ENCODE measurements around the gene RITA1. TPM values are rescaled to one million over a fixed set of nuclear protein-coding genes. Genes with fewer than 3 reads are reported as not detected.
"Not testable (repeated sequence)": the region's sequence is repeated elsewhere in the genome, so short reads cannot be mapped to it uniquely, and the experiment has no call there.

RITA1 gene
- total RNA-seq, 2 donors from 2014 or later: 19.6 to 27.3 TPM

DNA sequence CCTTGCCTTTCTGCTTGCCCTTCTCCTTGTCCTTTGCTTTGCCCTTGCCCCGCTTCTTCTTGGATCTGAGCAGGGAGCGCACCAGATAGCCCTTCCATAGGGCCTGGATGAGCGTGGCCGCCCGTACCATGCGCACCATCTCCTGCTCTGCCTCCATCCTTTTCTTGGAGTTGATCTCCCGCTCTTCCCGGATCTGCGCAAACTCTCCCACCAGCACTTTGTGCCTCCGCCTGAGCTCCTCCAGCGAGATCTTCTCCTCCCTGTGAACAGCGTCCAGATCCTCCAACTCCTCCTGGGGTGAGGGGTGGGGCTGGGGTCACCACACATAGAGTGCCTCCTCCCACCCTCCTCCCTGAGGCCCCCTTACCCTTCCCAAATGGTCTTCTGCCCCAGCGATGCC is 10.1 kb downstream of the RITA1 start:
- H3K4me1 Mint-ChIP-seq (ENCODE audit: low read depth in 2 of 2): peaks cover 5 to 9% of the 10 kb centered on the region in 2 donors
- no peaks in the 10 kb centered on the region for H3K9me3 Mint-ChIP-seq
- peak overlapping the region in 1 of 2 donors; percentile 21 for H3K27ac Mint-ChIP-seq
- H3K4me3 Mint-ChIP-seq: no peak overlapping the region
- no peak for ATAC-seq
- H3K36me3 Mint-ChIP-seq: no peaks in the 10 kb centered on the region
- H3K27me3 Mint-ChIP-seq: no peaks in the 10 kb centered on the region
- DNase-seq (ENCODE audit: low spot score): no peak

DNA sequence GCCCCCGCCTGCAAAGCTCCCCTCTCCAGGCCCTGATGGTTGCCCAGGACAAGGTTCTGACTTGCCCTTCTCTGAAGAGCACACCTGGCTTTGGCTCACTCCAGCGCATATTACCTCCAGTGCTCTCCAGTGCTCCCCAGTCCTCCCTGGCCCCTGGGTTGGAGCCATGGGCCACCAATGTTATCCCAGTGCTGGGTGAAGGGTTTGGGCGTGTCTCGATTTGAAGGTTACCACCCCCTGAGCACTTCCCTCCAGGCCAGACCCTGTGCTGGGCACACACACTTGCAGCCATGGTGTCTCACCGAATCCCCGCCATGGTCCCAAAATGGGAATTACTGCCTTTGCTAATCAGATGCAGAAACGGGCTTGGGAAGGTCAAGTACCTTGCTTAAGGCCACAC is 11.1 kb downstream of the RITA1 start:
- Mint-ChIP-seq H3K4me1 (ENCODE audit: low read depth in 2 of 2) (peaks cover 5 to 9% of the 10 kb centered on the region in 2 donors), H3K9me3 (no peaks in the 10 kb centered on the region), H3K36me3 (no peaks in the 10 kb centered on the region), H3K4me3 (no peak overlapping the region), H3K27ac (no peak overlapping the region), H3K27me3 (no peaks in the 10 kb centered on the region)
- peak in 1 of 2 donors; percentile 4 for ATAC-seq
- DNase-seq (ENCODE audit: low spot score): no peak

DNA sequence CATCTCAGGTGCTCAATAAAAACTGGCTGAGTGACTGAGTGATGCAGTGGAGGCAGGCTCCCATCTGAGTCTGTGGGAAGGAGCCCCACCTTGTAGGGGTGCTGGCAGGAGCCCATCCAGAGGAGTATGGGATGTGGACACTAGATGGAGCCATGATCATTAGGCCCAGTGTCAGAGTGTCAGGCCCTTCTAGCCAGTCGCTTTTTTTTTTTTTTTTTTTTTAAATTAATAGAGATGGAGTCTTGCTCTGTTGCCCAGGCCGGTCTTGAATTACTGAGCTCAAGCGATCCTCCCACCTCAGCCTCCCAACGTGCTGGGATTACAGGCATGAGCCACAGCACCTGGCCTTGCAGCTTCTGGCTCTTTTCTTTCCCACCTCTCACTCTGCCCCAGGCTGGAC is 11.5 kb downstream of the RITA1 start:
- ATAC-seq: peak; percentile 92
- Mint-ChIP-seq H3K4me1 (ENCODE audit: low read depth in 2 of 2) (peaks cover 5 to 9% of the 10 kb centered on the region in 2 donors), H3K27ac (no peak overlapping the region), H3K27me3 (no peaks in the 10 kb centered on the region), H3K4me3 (no peak overlapping the region), H3K9me3 (no peaks in the 10 kb centered on the region), H3K36me3 (no peaks in the 10 kb centered on the region)
- DNase-seq (ENCODE audit: low spot score): peak; percentile 75

DNA sequence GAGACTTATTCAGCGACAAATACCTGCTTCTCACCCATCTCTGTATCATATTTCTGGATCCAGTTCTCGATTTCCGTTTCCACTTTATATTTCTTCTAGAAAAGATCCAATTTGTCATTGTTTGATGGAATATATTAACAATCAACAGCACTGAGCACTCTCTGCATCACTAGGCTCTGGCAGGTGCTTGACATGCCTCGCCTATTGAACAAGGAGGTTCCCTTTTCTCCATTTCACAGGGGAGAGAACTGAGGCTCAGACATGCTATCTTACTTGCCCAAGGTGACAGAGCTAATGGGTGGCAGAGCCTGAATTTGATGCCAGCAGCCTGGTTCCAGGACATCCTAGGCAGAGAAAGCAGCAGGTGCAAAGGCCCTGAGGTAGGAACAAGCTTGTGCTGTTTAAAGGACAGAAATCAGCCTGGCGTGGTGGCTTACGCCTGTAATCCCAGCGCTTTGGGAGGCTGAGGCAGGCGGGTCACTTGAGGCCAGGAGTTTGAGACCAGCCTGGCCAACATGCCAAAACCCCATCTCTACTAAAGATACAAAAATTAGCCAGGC is 12.1 kb downstream of the RITA1 start:
- Mint-ChIP-seq H3K27ac (no peak overlapping the region), H3K36me3 (no peaks in the 10 kb centered on the region), H3K4me1 (ENCODE audit: low read depth in 2 of 2) (peaks cover 5 to 9% of the 10 kb centered on the region in 2 donors), H3K9me3 (no peaks in the 10 kb centered on the region), H3K4me3 (no peak overlapping the region), H3K27me3 (no peaks in the 10 kb centered on the region)
- no peak for DNase-seq (ENCODE audit: low spot score)
- no peak for ATAC-seq

DNA sequence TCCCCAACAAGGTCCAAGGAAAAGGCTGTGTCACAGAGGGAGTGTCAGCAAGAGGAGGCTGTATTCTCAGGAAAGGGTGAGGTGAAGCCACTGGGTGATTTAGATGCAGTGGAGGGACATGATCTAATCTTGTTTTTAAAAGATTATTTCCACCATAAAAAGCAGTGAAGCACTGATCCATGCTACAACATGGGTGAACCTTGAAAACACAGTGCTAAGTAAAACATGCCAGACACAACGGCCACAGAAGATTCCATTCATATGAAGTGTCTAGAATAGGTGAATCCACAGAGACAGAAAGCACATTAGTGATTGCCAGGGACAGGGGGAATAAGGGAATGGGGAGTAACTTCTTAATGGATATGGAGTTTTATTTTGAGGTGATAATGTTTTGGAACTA is 12.8 kb downstream of the RITA1 start:
- Mint-ChIP-seq H3K9me3 (no peaks in the 10 kb centered on the region), H3K27ac (peak overlapping the region in 1 of 2 donors; percentile 84)

DNA sequence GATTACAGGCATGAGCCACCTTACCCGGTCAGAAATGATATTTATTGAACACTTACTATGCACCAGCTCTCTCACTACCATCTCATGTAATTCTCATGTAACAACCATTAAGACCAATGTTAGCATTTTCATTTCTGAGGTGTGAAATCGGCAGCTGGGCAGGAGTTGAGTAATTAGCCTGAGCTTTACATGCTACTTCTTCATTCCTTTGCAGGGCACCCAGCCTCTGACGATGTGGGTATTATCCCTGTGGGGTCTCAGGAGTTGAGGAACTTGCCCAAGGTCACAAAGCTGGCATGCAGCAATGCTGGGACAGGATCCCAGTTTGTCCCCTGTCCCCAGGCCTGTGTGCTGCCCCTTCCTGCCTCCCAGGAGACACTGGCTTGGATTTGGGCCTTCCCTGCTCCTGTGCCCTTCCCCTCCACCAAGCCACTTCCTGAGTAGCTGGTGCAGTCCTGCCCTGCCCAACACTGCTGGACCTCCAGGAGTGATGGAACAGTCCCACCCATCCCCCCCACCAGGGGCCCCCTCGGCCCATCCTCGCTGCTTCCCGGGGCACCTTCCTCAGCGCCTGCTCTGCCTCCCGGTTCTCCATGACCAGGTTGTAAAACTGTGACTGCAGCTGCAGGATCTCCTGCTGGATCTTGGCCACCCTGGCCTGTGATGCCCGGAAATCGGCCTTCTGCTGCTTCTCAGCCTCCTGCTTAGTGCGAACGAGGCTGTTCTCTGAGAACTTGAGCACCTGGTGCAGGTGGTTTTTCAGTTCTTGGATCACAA is 14.7 kb downstream of the RITA1 start:
- no peak overlapping the region for H3K4me3 Mint-ChIP-seq
- no peaks in the 10 kb centered on the region for H3K36me3 Mint-ChIP-seq
- H3K27me3 Mint-ChIP-seq: no peaks in the 10 kb centered on the region
- ATAC-seq: no peak
- DNase-seq (ENCODE audit: low spot score): no peak
- no peak overlapping the region for H3K27ac Mint-ChIP-seq
- H3K4me1 Mint-ChIP-seq (ENCODE audit: low read depth in 2 of 2): peaks cover 15 to 18% of the 10 kb centered on the region in 2 donors
- H3K9me3 Mint-ChIP-seq: no peaks in the 10 kb centered on the region

More for the DNA sequence above, 12.8 kb downstream of the RITA1 start:
- ATAC-seq: no peak
- no peak for DNase-seq (ENCODE audit: low spot score)
- H3K4me3 Mint-ChIP-seq: no peak overlapping the region
- H3K27me3 Mint-ChIP-seq: no peaks in the 10 kb centered on the region
- no peaks in the 10 kb centered on the region for H3K36me3 Mint-ChIP-seq
- H3K4me1 Mint-ChIP-seq (ENCODE audit: low read depth in 2 of 2): peaks cover 5 to 9% of the 10 kb centered on the region in 2 donors

DNA sequence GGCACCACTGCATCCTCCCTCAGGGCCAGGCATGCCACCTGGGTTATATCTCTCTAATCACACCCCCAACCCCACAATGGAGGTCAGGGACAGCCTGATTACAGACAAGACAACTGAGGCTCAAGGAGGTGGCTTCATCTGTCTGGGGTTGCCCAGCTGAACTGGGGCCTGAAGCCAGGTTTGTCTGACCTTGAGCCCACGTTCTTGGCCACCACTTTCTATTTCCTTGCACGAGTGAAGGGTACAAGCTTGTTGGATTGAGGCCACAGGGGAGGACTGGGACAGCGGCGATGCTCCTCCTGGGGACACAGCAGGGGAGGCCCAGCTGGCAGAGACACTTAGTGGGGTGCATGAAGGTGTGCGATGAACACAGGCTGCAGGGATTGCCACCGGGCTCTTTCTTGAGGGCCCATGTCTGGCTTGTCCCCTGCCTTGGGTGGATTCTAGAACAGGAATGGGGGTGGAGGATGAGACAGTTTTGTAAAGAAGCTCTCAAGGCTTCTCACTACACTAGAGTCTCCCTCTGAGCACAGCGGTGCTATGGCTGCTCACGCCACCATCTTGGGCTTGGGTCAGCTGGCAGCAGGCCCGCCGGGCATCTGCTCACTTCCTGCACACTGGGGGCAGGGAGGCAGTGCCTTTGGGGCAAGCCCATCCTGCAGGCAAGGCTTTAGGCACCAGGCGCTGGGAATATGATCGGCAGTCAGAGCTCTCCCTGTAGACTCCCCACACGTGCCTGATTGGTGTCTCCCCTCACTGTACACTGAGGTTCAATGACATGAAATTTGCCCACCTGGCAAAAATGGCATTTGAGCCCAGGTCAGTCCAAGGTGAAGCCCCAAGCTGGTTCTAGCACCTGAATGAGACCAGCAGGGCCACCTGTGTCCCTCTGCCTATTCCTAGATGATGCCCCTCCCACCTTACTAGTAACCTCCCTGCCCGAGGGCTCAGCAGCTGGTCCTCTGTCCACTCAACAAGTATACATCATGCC is 16.0 kb downstream of the RITA1 start:
- ATAC-seq (no peak), DNase-seq (ENCODE audit: low spot score) (no peak)
- Mint-ChIP-seq H3K36me3 (no peaks in the 10 kb centered on the region), H3K9me3 (no peaks in the 10 kb centered on the region), H3K4me3 (no peak overlapping the region), H3K27ac (peak overlapping the region in 1 of 2 donors; percentile 49), H3K27me3 (no peaks in the 10 kb centered on the region), H3K4me1 (ENCODE audit: low read depth in 2 of 2) (peaks cover 19 to 22% of the 10 kb centered on the region in 2 donors)

DNA sequence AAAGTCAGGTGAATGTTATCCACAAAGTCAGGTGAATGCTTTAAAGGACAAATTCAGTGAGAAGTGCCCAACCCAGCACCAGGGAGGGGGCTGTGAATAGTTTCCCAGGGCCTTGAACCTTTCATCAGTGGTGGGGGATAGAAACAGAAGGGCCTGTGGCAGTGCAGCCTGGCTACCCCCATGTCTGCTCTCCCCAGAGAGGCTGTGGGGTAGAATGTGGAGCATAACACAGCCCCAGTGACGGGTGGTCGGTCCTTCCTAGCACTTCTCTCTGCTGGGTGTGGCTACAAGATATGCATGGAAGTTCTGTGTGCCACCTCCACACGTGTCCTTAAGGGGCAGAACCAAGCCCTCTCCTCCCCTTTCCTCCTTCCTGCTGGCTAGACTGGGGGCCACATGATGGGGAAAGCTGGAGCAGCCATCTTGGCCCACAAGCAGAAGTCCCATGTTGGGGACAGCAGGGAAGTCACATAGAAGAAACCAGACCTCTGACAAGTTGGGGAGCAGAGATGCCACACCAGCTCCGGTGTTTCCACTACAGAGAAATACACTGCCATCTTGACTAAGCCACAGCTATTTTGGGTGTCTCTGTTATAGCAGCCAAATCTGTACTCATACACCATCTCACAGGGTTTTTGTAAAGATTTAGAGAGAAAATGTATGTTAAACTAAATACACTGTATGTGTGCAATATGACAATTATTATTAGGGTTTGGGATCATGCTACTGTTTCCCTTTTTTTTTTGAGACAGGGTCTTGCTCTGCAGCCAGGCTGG is 17.0 kb downstream of the RITA1 start:
- ATAC-seq (no peak), DNase-seq (ENCODE audit: low spot score) (no peak)
- no peaks in the 10 kb centered on the region for H3K9me3 Mint-ChIP-seq
- H3K36me3 Mint-ChIP-seq: no peaks in the 10 kb centered on the region
- peaks cover 22 to 26% of the 10 kb centered on the region in 2 donors for H3K4me1 Mint-ChIP-seq (ENCODE audit: low read depth in 2 of 2)
- H3K27ac Mint-ChIP-seq: no peak overlapping the region
- no peaks in the 10 kb centered on the region for H3K27me3 Mint-ChIP-seq
- H3K4me3 Mint-ChIP-seq: no peak overlapping the region

DNA sequence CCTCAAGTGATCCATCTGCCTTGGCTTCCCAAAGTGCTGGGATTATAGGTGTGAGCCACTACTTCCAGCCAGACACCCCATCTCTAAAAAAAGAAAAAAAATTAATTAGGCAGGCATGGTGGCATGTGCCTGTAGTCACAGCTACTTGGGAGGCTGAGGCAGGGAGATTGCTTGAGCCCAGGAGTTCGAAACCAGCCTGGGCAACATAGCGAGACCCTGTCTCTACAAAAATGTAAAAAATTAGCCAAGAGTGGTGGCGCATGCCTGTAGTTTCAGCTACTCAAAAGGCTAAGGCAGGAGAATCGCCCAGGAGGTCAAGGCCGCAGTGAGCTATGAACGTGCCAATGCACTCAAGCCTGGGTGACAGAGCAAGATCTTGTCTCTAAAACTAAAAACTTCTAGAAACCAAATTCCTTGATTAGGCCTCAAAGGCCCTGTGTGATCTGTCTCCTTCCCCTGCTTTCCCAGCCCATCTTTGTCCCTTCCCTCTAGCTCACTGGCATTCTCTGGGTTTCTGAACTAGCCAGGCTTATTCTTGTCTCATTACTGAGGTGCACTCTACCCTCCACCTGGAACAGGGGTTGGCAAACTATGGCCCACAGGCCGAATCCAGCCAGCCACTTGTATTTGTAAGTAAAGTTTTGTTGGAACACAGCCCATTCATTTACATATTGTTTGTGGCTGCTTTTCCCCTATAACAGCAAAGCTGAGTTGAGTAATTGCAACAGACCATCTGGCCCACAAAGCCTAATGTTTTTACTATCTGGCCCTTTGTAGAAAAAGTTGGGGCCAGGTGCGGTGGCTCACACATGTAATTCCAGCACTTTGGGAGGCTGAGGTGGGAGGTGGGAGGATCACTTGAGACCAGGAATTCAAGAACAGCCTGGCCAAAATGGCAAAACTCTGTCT is 18.6 kb downstream of the RITA1 start:
- Mint-ChIP-seq H3K36me3 (no peaks in the 10 kb centered on the region), H3K9me3 (no peaks in the 10 kb centered on the region), H3K4me1 (ENCODE audit: low read depth in 2 of 2) (peaks cover 33 to 37% of the 10 kb centered on the region in 2 donors), H3K27me3 (no peaks in the 10 kb centered on the region), H3K4me3 (peak overlapping the region; percentile 41), H3K27ac (peak overlapping the region; percentile 67 to 92)
- ATAC-seq (no peak), DNase-seq (ENCODE audit: low spot score) (no peak)

DNA sequence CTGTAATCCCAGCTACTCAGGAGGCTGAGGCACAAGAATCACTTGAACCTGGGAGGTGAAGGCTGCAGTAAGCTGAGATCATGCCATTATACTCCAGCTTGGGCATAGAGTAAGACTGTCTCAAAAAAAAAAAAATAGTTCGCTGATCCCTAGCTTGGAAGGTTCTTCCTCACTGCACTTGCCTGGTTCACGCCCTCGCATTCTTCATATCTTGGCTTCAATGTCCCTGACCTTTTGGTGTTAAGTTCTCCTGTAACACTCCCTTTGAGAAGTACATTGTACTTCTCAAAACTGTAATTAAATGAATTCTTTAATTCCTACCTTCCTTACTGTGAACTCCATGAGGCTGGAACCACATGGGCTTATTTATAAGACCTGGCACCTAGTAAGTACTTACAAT is 19.3 kb downstream of the RITA1 start:
- Mint-ChIP-seq H3K36me3 (no peaks in the 10 kb centered on the region), H3K27ac (peak overlapping the region; percentile 67 to 92), H3K4me3 (peak overlapping the region; percentile 11), H3K4me1 (ENCODE audit: low read depth in 2 of 2) (peaks cover 35 to 41% of the 10 kb centered on the region in 2 donors), H3K27me3 (no peaks in the 10 kb centered on the region), H3K9me3 (no peaks in the 10 kb centered on the region)
- DNase-seq (ENCODE audit: low spot score) (no peak), ATAC-seq (no peak)

DNA sequence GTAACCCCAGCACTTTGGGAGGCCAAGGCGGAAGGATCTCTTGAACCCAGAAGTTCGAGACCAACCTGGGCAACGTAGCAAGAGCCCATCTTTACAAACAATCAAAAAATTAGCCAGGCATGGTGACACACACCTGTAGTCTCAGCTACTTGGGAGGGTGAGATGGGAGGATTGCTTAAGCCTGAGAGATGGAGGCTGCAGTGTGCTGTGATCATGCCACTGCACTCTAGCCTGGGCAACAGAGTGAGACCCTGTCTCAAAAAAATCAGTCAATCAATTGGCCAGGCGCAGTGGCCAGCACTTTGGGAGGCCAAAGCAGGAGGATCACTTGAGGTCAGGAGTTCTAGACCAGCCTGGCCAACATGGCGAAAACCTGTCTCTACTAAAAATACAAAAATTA is 21.3 kb downstream of the RITA1 start:
- H3K4me1 Mint-ChIP-seq (ENCODE audit: low read depth in 2 of 2): peaks cover 46 to 54% of the 10 kb centered on the region in 2 donors
- H3K27me3 Mint-ChIP-seq; H3K9me3 Mint-ChIP-seq; ATAC-seq; H3K36me3 Mint-ChIP-seq; DNase-seq (ENCODE audit: low spot score): not testable (repeated sequence)
- peak overlapping the region; percentile 78 for H3K4me3 Mint-ChIP-seq
- peak overlapping the region; percentile 68 to 86 for H3K27ac Mint-ChIP-seq

DNA sequence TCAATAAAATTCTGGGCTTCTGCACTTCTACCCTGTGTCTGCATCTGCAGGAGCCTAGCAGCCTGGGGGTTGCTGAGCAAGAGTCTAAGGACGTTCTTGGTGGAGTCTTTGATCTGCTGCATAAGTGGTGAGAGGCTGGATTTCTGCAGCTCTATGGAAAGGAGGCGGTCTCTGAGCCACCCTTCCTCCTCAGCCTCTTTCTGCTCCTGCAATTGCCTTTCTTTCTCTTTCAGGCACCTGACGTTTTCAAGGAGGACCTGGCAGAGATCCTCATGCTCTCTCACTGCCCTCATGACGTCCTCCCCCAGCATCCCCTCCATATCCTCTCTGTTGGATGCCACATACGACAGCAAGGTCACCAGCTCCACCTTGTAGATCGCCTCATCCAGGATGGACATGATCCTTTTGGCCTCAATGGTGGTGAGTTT is 22.1 kb downstream of the RITA1 start:
- DNase-seq (ENCODE audit: low spot score): no peak
- Mint-ChIP-seq H3K4me1 (ENCODE audit: low read depth in 2 of 2) (peaks cover 46 to 54% of the 10 kb centered on the region in 2 donors), H3K27ac (peak overlapping the region; percentile 82 to 86), H3K27me3 (no peaks in the 10 kb centered on the region), H3K36me3 (peaks cover 6% of the 10 kb centered on the region), H3K9me3 (no peaks in the 10 kb centered on the region), H3K4me3 (peak overlapping the region; percentile 78)
- no peak for ATAC-seq

All from natural killer cell treated with Interleukin-12 subunit alpha and Interleukin-12 subunit beta and Interleukin-15 and Interleukin-18, amount 100 ng/mL, for 72 hours (primary cell).